GM18858 (cell line): Measurements from ENCODE around the gene TBL1XR1.

ENCODE experiments used
- ATAC-seq: cut with Tn5 transposase; IDR thresholded peaks from one replicate; pipeline ENCODE4 v1.9.1; 2021; ENCODE audit not compliant: unreplicated experiment

Gene TBL1XR1

GRCh38 chr3:176969506-176969905, 227.8 kb downstream of the TBL1XR1 start:
- no peak for ATAC-seq
